K562 (cell line): Measurements from ENCODE around the gene ACTRT2. TPM values are rescaled to one million over a fixed set of nuclear protein-coding genes. Genes with fewer than 3 reads are reported as not detected.

Experiments used
- ATAC-seq: fragments of 200-7000 bp; cut with Tn5 transposase; 3 replicates; pipeline ENCODE4 v1.9.1; 2020; ENCODE audit warnings: moderate library complexity
- BruUV-seq: library from RNA; stranded (reverse); fragments of 400-500 nt; replicated peaks from 2 replicates; lab custom pipeline; 2021; lab: Mats Ljungman, UMichigan
- CTCF ChIA-PET: fragments of 300-600 bp; formaldehyde crosslinking; extraction: SDS; loops from one replicate; lab custom pipeline; 2021; ENCODE audit warnings: low intra/inter-chr PET ratio; lab: Yijun Ruan, JAX
- POLR2A ChIA-PET: fragments of 300-600, 350-650 bp; sonication (Branson Sonifier 250); formaldehyde crosslinking; extraction: SDS; loops from one replicate; lab custom pipeline; 2021; ENCODE audit warnings: antibody characterized with exemption, inconsistent platforms; lab: Yijun Ruan, JAX
- DNase-seq, 4 experiments: peaks; one replicate each; pipeline versions ENCODE4 v3.0.0 to v3.0.0-alpha.2; 2011 to 2018; ENCODE audit warnings: low spot score in 3 of 4, mixed read lengths in 3 of 4; ENCODE audit errors: extremely low read depth in 1 of 4
- FAIRE-seq: peaks from 2 replicates; lab custom pipeline; 2011; peaks lifted over from hg19 to GRCh38; lab: Jason Lieb, UNC
- H2AFZ ChIP-seq: 2 replicates; pipeline ENCODE4 v1.6.0; 2011; ENCODE audit warnings: low read depth, low read length, control low read depth, inconsistent platforms
- H3K27ac ChIP-seq: fragments of 200-600 bp; 3 replicates; pipeline ENCODE4 v1.8.0; 2011; ENCODE audit warnings: low read depth, mild to moderate bottlenecking, control low read depth, inconsistent platforms, low read length, moderate library complexity, mixed read lengths; ENCODE audit errors: extremely low read depth
- H3K27me3 ChIP-seq, 2 experiments: fragments of 300-600 bp in 1 of 2; 2 replicates in 1 of 2; 3 replicates in 1 of 2; pipeline versions ENCODE4 v1.6.0 to v1.8.0; 2011; ENCODE audit warnings: inconsistent platforms in 2 of 2, low read length in 2 of 2, mild to moderate bottlenecking in 1 of 2, mixed read lengths in 1 of 2, moderate library complexity in 1 of 2; ENCODE audit not compliant: control insufficient read depth in 2 of 2, insufficient read depth in 2 of 2
- H3K36me3 ChIP-seq: fragments of 300-600 bp; 3 replicates; pipeline ENCODE4 v1.8.0; 2011; ENCODE audit warnings: mild to moderate bottlenecking, low read length, inconsistent platforms; ENCODE audit not compliant: control insufficient read depth, insufficient read depth
- H3K4me1 ChIP-seq, 2 experiments: fragments of 200-600 bp in 1 of 2; replicated peaks in 1 of 2; 2 replicates in 1 of 2; 3 replicates in 1 of 2; pipeline versions ENCODE4 v1.5.1 to v1.8.0; 2011; ENCODE audit warnings: inconsistent platforms in 2 of 2, low read length in 2 of 2, mild to moderate bottlenecking in 1 of 2, mixed read lengths in 1 of 2, moderate library complexity in 1 of 2; ENCODE audit not compliant: control insufficient read depth in 2 of 2, insufficient read depth in 2 of 2
- H3K4me2 ChIP-seq: 2 replicates; pipeline ENCODE4 v1.6.1; 2011; ENCODE audit warnings: low read length, control low read depth, inconsistent platforms, mixed read lengths; ENCODE audit not compliant: insufficient read depth
- H3K4me3 ChIP-seq: fragments of 200-600 bp; sonication (generic), shearing (Covaris generic); 2 replicates; pipeline ENCODE4 v1.5.1; 2016; ENCODE audit warnings: control low read depth, inconsistent platforms
- H3K79me2 ChIP-seq: fragments of 200-600 bp; 3 replicates; pipeline ENCODE4 v1.8.0; 2011; ENCODE audit warnings: low read length, inconsistent platforms; ENCODE audit not compliant: control insufficient read depth, insufficient read depth
- H3K9ac ChIP-seq, 2 experiments: 2 replicates each; pipeline versions ENCODE4 v1.6.0 to v1.6.1; 2011; ENCODE audit warnings: low read depth in 2 of 2, low read length in 2 of 2, control low read depth in 1 of 2, inconsistent platforms in 1 of 2, mild to moderate bottlenecking in 1 of 2, mixed read lengths in 1 of 2; ENCODE audit not compliant: insufficient read depth in 1 of 2
- H3K9me1 ChIP-seq: one replicate; pipeline ENCODE4 v1.6.0; 2011; ENCODE audit warnings: inconsistent platforms, mild to moderate bottlenecking, low read length, moderate library complexity; ENCODE audit not compliant: control insufficient read depth, insufficient read depth
- H3K9me3 ChIP-seq: replicated peaks from 2 replicates; pipeline ENCODE4 v1.5.1; 2011; ENCODE audit warnings: low read depth, low read length, inconsistent platforms; ENCODE audit not compliant: control insufficient read depth, insufficient read depth
- H4K20me1 ChIP-seq: replicated peaks from 2 replicates; pipeline ENCODE4 v1.6.1; 2011; ENCODE audit warnings: low read length, inconsistent platforms, mixed read lengths; ENCODE audit not compliant: control insufficient read depth, insufficient read depth
- GABPA ChIP-seq: fragments of 200-800 bp; sonication (Bioruptor generic); conservative IDR thresholded peaks from 2 replicates; pipeline ENCODE4 v1.6.1; 2016; ENCODE audit warnings: low read depth, missing genetic modification characterization, missing compliant biosample characterization
- HIVEP1 ChIP-seq: fragments of 250-450 bp; sonication (Bioruptor Pico); IDR thresholded peaks from 2 replicates; pipeline ENCODE4 v1.4.0; 2020; ENCODE audit warnings: mild to moderate bottlenecking
- HLTF ChIP-seq: fragments of 450-650 bp; IDR thresholded peaks from 2 replicates; pipeline ENCODE4 v1.6.1; 2016
- HMG20A ChIP-seq: fragments of 450-650 bp; formaldehyde crosslinking; conservative IDR thresholded peaks from 2 replicates; pipeline ENCODE4 v1.4.0; 2020; ENCODE audit warnings: mild to moderate bottlenecking, mixed read lengths
- MTF1 ChIP-seq: fragments of 250-450 bp; sonication (Bioruptor Pico); IDR thresholded peaks from 2 replicates; pipeline ENCODE4 v1.9.0; 2021; ENCODE audit warnings: moderate library complexity, mild to moderate bottlenecking, inconsistent platforms, borderline replicate concordance
- POLR3A ChIP-seq: IDR thresholded peaks from 2 replicates; pipeline ENCODE4 v1.6.1; 2011; ENCODE audit warnings: borderline replicate concordance, mild to moderate bottlenecking, moderate library complexity; ENCODE audit not compliant: insufficient read length, insufficient read depth; ENCODE audit errors: extremely low read depth
- RBM34 ChIP-seq: fragments of 200-400 bp; formaldehyde crosslinking; IDR thresholded peaks from 2 replicates; pipeline ENCODE4 v1.6.1; 2018; ENCODE audit warnings: low read length, borderline replicate concordance; ENCODE audit not compliant: insufficient read depth
- RNF219 ChIP-seq: fragments of 250-450 bp; sonication (Bioruptor Pico); IDR thresholded peaks from 2 replicates; pipeline ENCODE4 v1.5.0; 2022; ENCODE audit warnings: mild to moderate bottlenecking
- RUNX1 ChIP-seq: sonication (generic); IDR thresholded peaks from 2 replicates; pipeline ENCODE4 v1.6.1; 2016; ENCODE audit warnings: antibody characterized with exemption, low read depth
- TAF7 ChIP-seq: fragments of 450-650 bp; IDR thresholded peaks from 2 replicates; pipeline ENCODE4 v1.6.1; 2016; ENCODE audit warnings: missing genetic modification characterization, missing compliant biosample characterization
- TSC22D4 ChIP-seq: fragments of 450-650 bp; IDR thresholded peaks from 2 replicates; pipeline ENCODE4 v1.6.1; 2016; ENCODE audit warnings: missing genetic modification characterization, missing biosample characterization, control low read depth
- XRCC3 ChIP-seq: fragments of 450-650 bp; IDR thresholded peaks from 2 replicates; pipeline ENCODE4 v1.6.1; 2017; ENCODE audit warnings: mild to moderate bottlenecking, moderate library complexity
- ZC3H4 ChIP-seq: sonication (generic); formaldehyde crosslinking; IDR thresholded peaks from 2 replicates; pipeline ENCODE4 v1.9.0; 2021; ENCODE audit warnings: missing genetic modification reagents, borderline replicate concordance
- ZNF134 ChIP-seq: fragments of 250-450 bp; sonication (Bioruptor Pico); conservative IDR thresholded peaks from 2 replicates; pipeline ENCODE4 v1.4.0; 2020
- ZNF316 ChIP-seq: fragments of 450-650 bp; IDR thresholded peaks from 2 replicates; pipeline ENCODE4 v1.6.1; 2016
- ZNF551 ChIP-seq: fragments of 250-450 bp; sonication (Bioruptor Pico); IDR thresholded peaks from 2 replicates; pipeline ENCODE4 v1.5.0; 2021; ENCODE audit warnings: mild to moderate bottlenecking, moderate library complexity
- ZNF668 ChIP-seq: fragments of 250-450 bp; sonication (Bioruptor Pico); IDR thresholded peaks from 2 replicates; pipeline ENCODE4 v1.8.0; 2022; ENCODE audit warnings: mild to moderate bottlenecking, inconsistent platforms
- ZNF77 ChIP-seq: fragments of 250-450 bp; sonication (Bioruptor Pico); IDR thresholded peaks from 2 replicates; pipeline ENCODE4 v1.5.0; 2020
- WGBS: fragments of 100-300 bp; shearing (Covaris generic); methylation state at CpG from one replicate; pipeline ENCODE4 v1.1.6; 2016; ENCODE audit warnings: low coverage, mixed read lengths; ENCODE audit not compliant: insufficient coverage; ENCODE audit errors: missing lambda C conversion rate; 5-methylcytosine and 5-hydroxymethylcytosine counted together
- in situ Hi-C: fragments of 300-500 bp; cut with MboI; formaldehyde crosslinking; loops from 4 replicates; pipeline ENCODE4 v1.15.0; 2018; ENCODE audit warnings: inconsistent platforms, mixed read lengths
- intact Hi-C: fragments of 100-400 bp; cut with micrococcal nuclease; formaldehyde crosslinking; loops from 2 replicates; pipeline ENCODE4 v1.14.2; 2022
- polyA plus RNA-seq, 8 experiments: library from polyadenylated mRNA; depleted of rRNA in 4 of 8; stranded (reverse) in 5 of 8; unstranded in 3 of 8; fragments of >200 nt; fragmentation: Nextera tagmentation in 2 of 8; fragmentation: Illumina TruSeq in 1 of 8; extraction: Ambion mirVana in 2 of 8; extraction: Trizol in 1 of 8; gene quantifications; 2 replicates each; pipeline versions ENCODE4 v1.2.1 to v1.2.3, GENCODE V29; 2011 to 2014; ENCODE audit warnings: inconsistent platforms in 1 of 8, missing spikeins in 1 of 8
- total RNA-seq, 7 experiments: library from RNA; depleted of rRNA in 6 of 7; stranded (reverse); fragments of >200 nt in 6 of 7; fragmentation: Illumina TruSeq in 2 of 7; extraction: Trizol in 2 of 7; gene quantifications; 2 replicates each; pipeline versions ENCODE4 v1.2.1 to v1.2.3, GENCODE V29; 2011 to 2021; ENCODE audit warnings: low replicate concordance in 1 of 7

ACTRT2 gene
- total and polyA plus RNA-seq, 9 of the 15 experiments (the other 6 are each of a cell fraction or from before 2014, with no cell fraction given) = not detected

GRCh38 chr1:3005771-3006170, 15.5 kb upstream of the ACTRT2 start:
- in situ Hi-C loops = no loop called here
- Histone ChIP-seq H3K79me2 (no peaks in the 10 kb centered on the region), H3K4me3 (no peak overlapping the region), H2AFZ (no peak overlapping the region), H3K36me3 (no peaks in the 10 kb centered on the region), H4K20me1 (no peaks in the 10 kb centered on the region), H3K4me2 (no peak overlapping the region), H3K9me3 (no peaks in the 10 kb centered on the region), H3K9ac (no peak overlapping the region), H3K27me3 (peaks cover 0 to 14% of the 10 kb centered on the region in 2 experiments; a peak in 3 of 5 replicates), H3K27ac (no peak overlapping the region), H3K4me1 (no peaks in the 10 kb centered on the region; a peak in 1 of 5 replicates), H3K9me1 (no peaks in the 10 kb centered on the region)
- intact Hi-C loops = no loop called here
- POLR2A ChIA-PET = no interaction called here
- WGBS = 0% methylated on average over 8 of the region's 8 CpGs
- CTCF ChIA-PET = no interaction called here
- no peak for DNase-seq
- no peak for ATAC-seq
- BruUV-seq = no TSS peak
- no peak for TF ChIP-seq ZNF551 (CRISPR knock-in tag)
- TF ChIP-seq ZNF77 (CRISPR knock-in tag) = no peak
- TF ChIP-seq XRCC3 = no peak
- TF ChIP-seq ZNF316 = no peak
- TF ChIP-seq RNF219 = no peak
- TF ChIP-seq ZC3H4 = no peak
- TF ChIP-seq HIVEP1 (CRISPR knock-in tag) = no peak
- TF ChIP-seq ZNF668 (CRISPR knock-in tag) = no peak
- no peak for TF ChIP-seq ZNF134 (CRISPR knock-in tag)
- no peak for TF ChIP-seq RUNX1
- no peak for TF ChIP-seq HLTF
- no peak for TF ChIP-seq HMG20A
- no peak for TF ChIP-seq RBM34
- TF ChIP-seq TSC22D4 (tag) = no peak
- TF ChIP-seq MTF1 = no peak
- TF ChIP-seq POLR3A = no peak
- TF ChIP-seq TAF7 (tag) = no peak
- TF ChIP-seq GABPA (tag) = no peak
- no peak for FAIRE-seq
